Breast epithelium (tissue), 4 donors: Measurements from ENCODE around the gene IMPG1. TPM values are rescaled to one million over a fixed set of nuclear protein-coding genes. Genes with fewer than 3 reads are reported as not detected.

Experiments used
- DNase-seq, 2 donors: peaks; one replicate each; pipeline ENCODE4 v3.0.0-alpha.2; 2019; ENCODE audit warnings: low spot score in 2 of 2
- H3K27ac ChIP-seq, 2 donors: fragments of 200-600 bp; sonication (generic) in 1 of 2; one replicate each; pipeline ENCODE4 v1.5.1; 2016 to 2019; ENCODE audit warnings: mild to moderate bottlenecking in 1 of 2
- H3K27me3 ChIP-seq, 2 donors: fragments of 200-600 bp; sonication (generic) in 1 of 2; one replicate each; pipeline versions ENCODE4 v1.5.1 to v1.6.0; 2017 to 2019; ENCODE audit warnings: control low read depth in 1 of 2, mild to moderate bottlenecking in 1 of 2
- H3K36me3 ChIP-seq: fragments of 200-600 bp; one replicate; pipeline ENCODE4 v1.5.1; 2019
- H3K4me1 ChIP-seq, 2 donors: fragments of 200-600 bp; sonication (generic); one replicate each; pipeline ENCODE4 v1.5.1; 2016 to 2019; ENCODE audit warnings: control low read depth in 1 of 2
- H3K4me3 ChIP-seq, 3 donors: fragments of 200-600 bp; sonication (generic); 1 replicate in 2 of 3; 2 replicates in 1 of 3; pipeline ENCODE4 v1.5.1; 2016 to 2019; ENCODE audit warnings: mild to moderate bottlenecking in 3 of 3, moderate library complexity in 2 of 3
- H3K9me3 ChIP-seq, 2 donors: fragments of 200-600 bp; sonication (generic) in 1 of 2; one replicate each; pipeline ENCODE4 v1.5.1; 2016 to 2019; ENCODE audit warnings: control low read depth in 1 of 2
- CTCF ChIP-seq, 3 donors: fragments of 450-650 bp; IDR thresholded peaks; one replicate each; pipeline ENCODE4 v1.5.1; 2016 to 2017; ENCODE audit warnings: antibody characterized with exemption in 3 of 3, mild to moderate bottlenecking in 3 of 3, moderate library complexity in 3 of 3
- POLR2A ChIP-seq: fragments of 450-650 bp; IDR thresholded peaks from one replicate; pipeline ENCODE4 v1.6.1; 2016; ENCODE audit warnings: antibody characterized with exemption, mild to moderate bottlenecking, moderate library complexity
- POLR2AphosphoS5 ChIP-seq, 3 donors: sonication (generic); formaldehyde crosslinking; IDR thresholded peaks; one replicate each; pipeline ENCODE4 v1.6.1; 2017; ENCODE audit warnings: antibody characterized with exemption in 3 of 3
- intact Hi-C: fragments of 100-400 bp; cut with DNase I; formaldehyde crosslinking; loops from one replicate; pipeline ENCODE4 v1.15.1; 2023; ENCODE audit warnings: low total_unique reads
- total RNA-seq, 3 donors: library from RNA; depleted of rRNA; stranded (reverse); fragments of >200 nt; gene quantifications; one replicate each; pipeline ENCODE4 v1.1.0, GENCODE V29; 2016

The IMPG1 gene
- total RNA-seq, 3 donors from 2014 or later: not detected

GRCh38 chr6:75941509-75941908 lies 131.0 kb downstream of the IMPG1 start:
- H3K36me3 ChIP-seq: no peaks in the 10 kb centered on the region

GRCh38 chr6:75940564-75940963 lies 131.9 kb downstream of the IMPG1 start:
- TF ChIP-seq POLR2AphosphoS5 (IDR thresholded peaks at IDR 0.05) (no peak), CTCF (IDR thresholded peaks at IDR 0.05) (no peak), POLR2A (no peak)
- Histone ChIP-seq H3K27ac (no peak overlapping the region), H3K4me1 (no peaks in the 10 kb centered on the region), H3K27me3 (no peaks in the 10 kb centered on the region), H3K4me3 (no peak overlapping the region), H3K36me3 (no peaks in the 10 kb centered on the region), H3K9me3 (no peaks in the 10 kb centered on the region)
- no peak for DNase-seq
- intact Hi-C loops: no loop called here

More at GRCh38 chr6:75941509-75941908, 131.0 kb downstream of the IMPG1 start:
- Histone ChIP-seq H3K4me1 (no peaks in the 10 kb centered on the region), H3K9me3 (no peaks in the 10 kb centered on the region), H3K27me3 (no peaks in the 10 kb centered on the region), H3K4me3 (no peak overlapping the region), H3K27ac (no peak overlapping the region)
- intact Hi-C loops: no loop called here
- no peak for DNase-seq
- no peak for TF ChIP-seq CTCF (IDR thresholded peaks at IDR 0.05)
- TF ChIP-seq POLR2A: no peak
- no peak for TF ChIP-seq POLR2AphosphoS5 (IDR thresholded peaks at IDR 0.05)

- DNase-seq: no peak
- Histone ChIP-seq H3K4me1 (no peaks in the 10 kb centered on the region), H3K9me3 (no peaks in the 10 kb centered on the region), H3K4me3 (no peak overlapping the region), H3K27ac (no peak overlapping the region), H3K27me3 (no peaks in the 10 kb centered on the region), H3K36me3 (no peaks in the 10 kb centered on the region)
- TF ChIP-seq CTCF (IDR thresholded peaks at IDR 0.05) (no peak), POLR2A (no peak), POLR2AphosphoS5 (IDR thresholded peaks at IDR 0.05) (no peak)
- intact Hi-C loops: no loop called here
Observed at GRCh38 chr6:75937846-75938245, 134.6 kb downstream of the IMPG1 start.

GRCh38 chr6:75936682-75937081 lies 135.8 kb downstream of the IMPG1 start:
- no peak for DNase-seq
- Histone ChIP-seq H3K4me1 (no peaks in the 10 kb centered on the region), H3K9me3 (no peaks in the 10 kb centered on the region), H3K36me3 (no peaks in the 10 kb centered on the region), H3K27ac (no peak overlapping the region), H3K27me3 (no peaks in the 10 kb centered on the region), H3K4me3 (no peak overlapping the region)
- no peak for TF ChIP-seq POLR2AphosphoS5 (IDR thresholded peaks at IDR 0.05)
- TF ChIP-seq CTCF (IDR thresholded peaks at IDR 0.05): no peak
- TF ChIP-seq POLR2A: no peak
- intact Hi-C loops: no loop called here

GRCh38 chr6:75935473-75935793 lies 137.0 kb downstream of the IMPG1 start:
- H3K27me3 ChIP-seq: no peaks in the 10 kb centered on the region
- H3K36me3 ChIP-seq: no peaks in the 10 kb centered on the region
- DNase-seq: no peak
- TF ChIP-seq POLR2AphosphoS5 (IDR thresholded peaks at IDR 0.05): no peak
- no peak for TF ChIP-seq CTCF (IDR thresholded peaks at IDR 0.05)
- TF ChIP-seq POLR2A: no peak
- H3K9me3 ChIP-seq: no peaks in the 10 kb centered on the region
- no peaks in the 10 kb centered on the region for H3K4me1 ChIP-seq
- intact Hi-C loops: no loop called here
- H3K4me3 ChIP-seq: peak overlapping the region; percentile 25 to 61 (median 41)
- H3K27ac ChIP-seq: no peak overlapping the region
